HG03565 (cell line): ENCODE measurements around the gene MEDAG.

Experiments used
- ATAC-seq: cut with Tn5 transposase; IDR thresholded peaks from one replicate; pipeline ENCODE4 v1.9.1; 2021; ENCODE audit warnings: mild to moderate bottlenecking, moderate library complexity; ENCODE audit not compliant: unreplicated experiment

MEDAG gene

GRCh38 chr13:30872685-30873461 lies 33.2 kb upstream of the MEDAG start:
- no peak for ATAC-seq

- no peak for ATAC-seq
Measured at GRCh38 chr13:30873499-30873898, 32.6 kb upstream of the MEDAG start.

- no peak for ATAC-seq
Measured at GRCh38 chr13:30874111-30874510, 32.0 kb upstream of the MEDAG start.

GRCh38 chr13:30874561-30874960 lies 31.5 kb upstream of the MEDAG start:
- ATAC-seq, result no peak

- no peak for ATAC-seq
Measured at GRCh38 chr13:30877335-30877734, 28.7 kb upstream of the MEDAG start.

GRCh38 chr13:30880151-30880855 lies 25.8 kb upstream of the MEDAG start:
- ATAC-seq, result no peak

- no peak for ATAC-seq
Measured at GRCh38 chr13:30880856-30881155, 25.3 kb upstream of the MEDAG start.

GRCh38 chr13:30881191-30881651 lies 24.9 kb upstream of the MEDAG start:
- ATAC-seq, result no peak

- ATAC-seq, result no peak
Measured at GRCh38 chr13:30882026-30882850, 23.8 kb upstream of the MEDAG start.

GRCh38 chr13:30882996-30883766 lies 22.9 kb upstream of the MEDAG start:
- ATAC-seq, result no peak

GRCh38 chr13:30884543-30884942 lies 21.5 kb upstream of the MEDAG start:
- ATAC-seq, result no peak

- ATAC-seq, result no peak
Measured at GRCh38 chr13:30889196-30889690, 16.8 kb upstream of the MEDAG start.

- ATAC-seq, result no peak
Measured at GRCh38 chr13:30892966-30893365, 13.1 kb upstream of the MEDAG start.

GRCh38 chr13:30895773-30896172 lies 10.3 kb upstream of the MEDAG start:
- ATAC-seq, result no peak

GRCh38 chr13:30898070-30898469 lies 8.0 kb upstream of the MEDAG start:
- ATAC-seq, result no peak

GRCh38 chr13:30898678-30899241 lies 7.3 kb upstream of the MEDAG start:
- ATAC-seq, result no peak

- no peak for ATAC-seq
Measured at GRCh38 chr13:30900436-30900835, 5.6 kb upstream of the MEDAG start.

- no peak for ATAC-seq
Measured at GRCh38 chr13:30900952-30901749, 4.9 kb upstream of the MEDAG start.

GRCh38 chr13:30904043-30904442 lies 2.0 kb upstream of the MEDAG start:
- ATAC-seq, result no peak
